ENCODE results near the gene MMP13.
A peak's percentile ranks its signal among the peaks of the same experiment; 100 is the strongest.
"Not testable (repeated sequence)": the region's sequence is repeated elsewhere in the genome, so short reads cannot be mapped to it uniquely, and the experiment has no call there.

Gene MMP13

GRCh38 chr11:102936864-102937509, 18.5 kb downstream of the MMP13 start:
- no peak for DNase-seq (ENCODE audit: low read depth, low spot score)

- no peak for DNase-seq (ENCODE audit: low read depth, low spot score)
Observed at GRCh38 chr11:102935514-102935913, 20.0 kb downstream of the MMP13 start.

- DNase-seq (ENCODE audit: low read depth, low spot score): no peak
Observed at GRCh38 chr11:102934735-102935134, 20.8 kb downstream of the MMP13 start.

GRCh38 chr11:102933627-102934026, 21.9 kb downstream of the MMP13 start:
- DNase-seq (ENCODE audit: low read depth, low spot score): no peak

GRCh38 chr11:102932678-102933077, 22.9 kb downstream of the MMP13 start:
- DNase-seq (ENCODE audit: low read depth, low spot score): no peak

GRCh38 chr11:102930451-102930850, 25.1 kb downstream of the MMP13 start:
- DNase-seq (ENCODE audit: low read depth, low spot score): no peak

- no peak for DNase-seq (ENCODE audit: low read depth, low spot score)
Observed at GRCh38 chr11:102929972-102930371, 25.6 kb downstream of the MMP13 start.

- no peak for DNase-seq (ENCODE audit: low read depth, low spot score)
Observed at GRCh38 chr11:102929166-102929565, 26.4 kb downstream of the MMP13 start.

GRCh38 chr11:102928247-102928646, 27.3 kb downstream of the MMP13 start:
- DNase-seq (ENCODE audit: low read depth, low spot score): no peak

- no peak for DNase-seq (ENCODE audit: low read depth, low spot score)
Observed at GRCh38 chr11:102927624-102927990, 27.9 kb downstream of the MMP13 start.

GRCh38 chr11:102926961-102927623, 28.4 kb downstream of the MMP13 start:
- no peak for DNase-seq (ENCODE audit: low read depth, low spot score)

- no peak for DNase-seq (ENCODE audit: low read depth, low spot score)
Observed at GRCh38 chr11:102926517-102926916, 29.0 kb downstream of the MMP13 start.

GRCh38 chr11:102925988-102926387, 29.5 kb downstream of the MMP13 start:
- no peak for DNase-seq (ENCODE audit: low read depth, low spot score)

GRCh38 chr11:102924851-102925380, 30.6 kb downstream of the MMP13 start:
- DNase-seq (ENCODE audit: low read depth, low spot score): no peak

- DNase-seq (ENCODE audit: low read depth, low spot score): no peak
Observed at GRCh38 chr11:102921587-102922220, 33.8 kb downstream of the MMP13 start.

- no peak for DNase-seq (ENCODE audit: low read depth, low spot score)
Observed at GRCh38 chr11:102920118-102920684, 35.3 kb downstream of the MMP13 start.

GRCh38 chr11:102915044-102915375, 40.5 kb downstream of the MMP13 start:
- no peak for DNase-seq (ENCODE audit: low read depth, low spot score)

GRCh38 chr11:102914238-102915043, 41.1 kb downstream of the MMP13 start:
- peak; percentile 10 for DNase-seq (ENCODE audit: low read depth, low spot score)

GRCh38 chr11:102912482-102912830, 43.1 kb downstream of the MMP13 start:
- DNase-seq (ENCODE audit: low read depth, low spot score): no peak

GRCh38 chr11:102911758-102912481, 43.6 kb downstream of the MMP13 start:
- no peak for DNase-seq (ENCODE audit: low read depth, low spot score)

- not testable (repeated sequence) for DNase-seq (ENCODE audit: low read depth, low spot score)
Observed at GRCh38 chr11:102905848-102906247, 49.7 kb downstream of the MMP13 start.
